Measurements from ENCODE around the gene SRGAP2B. TPM values are rescaled to one million over a fixed set of nuclear protein-coding genes. Genes with fewer than 3 reads are reported as not detected.
"Not testable (repeated sequence)": the region's sequence is repeated elsewhere in the genome, so short reads cannot be mapped to it uniquely, and the experiment has no call there.

SRGAP2B gene
- total RNA-seq, 2 donors from 2014 or later = 16.2 to 22.5 TPM

- ATAC-seq (ENCODE audit: insufficient number of reproducible peaks, low FRiP score, low read depth); H3K9me3 ChIP-seq; H3K36me3 ChIP-seq; H3K27me3 ChIP-seq (replicated peaks; ENCODE audit: insufficient read depth); H3K4me3 ChIP-seq; H3K4me1 ChIP-seq (ENCODE audit: control insufficient read depth in 1 of 2, low read depth in 2 of 2); DNase-seq (ENCODE audit: low spot score): not testable (repeated sequence)
- H3K27ac ChIP-seq = peak overlapping the region in 1 of 2 donors; percentile 60
These were observed 172.3 kb downstream of the SRGAP2B start for GRCh38 chr1:144922785-144923184.

DNA sequence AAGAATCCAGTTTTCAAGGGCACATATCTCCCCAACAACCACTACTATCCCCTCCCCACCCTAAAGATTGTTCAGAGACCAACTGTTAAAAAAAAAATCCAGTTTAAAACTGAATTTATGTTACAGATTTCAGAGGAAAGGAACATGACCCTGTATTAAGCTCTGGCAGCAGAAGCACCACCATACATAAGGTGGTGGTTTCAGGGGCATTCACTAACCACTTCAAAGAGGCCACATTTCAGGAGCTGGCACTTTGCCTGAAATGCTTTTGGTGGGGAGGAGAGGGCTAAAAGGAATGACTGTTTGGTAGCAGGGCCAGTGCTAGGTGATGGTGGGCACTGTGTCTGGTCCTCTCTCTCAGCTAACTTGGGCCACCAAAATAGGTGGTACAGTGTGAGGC lies 176.0 kb downstream of the SRGAP2B start:
- H3K36me3 ChIP-seq; H3K4me1 ChIP-seq (ENCODE audit: control insufficient read depth in 1 of 2, low read depth in 2 of 2); ATAC-seq (ENCODE audit: insufficient number of reproducible peaks, low FRiP score, low read depth); H3K4me3 ChIP-seq; H3K9me3 ChIP-seq; DNase-seq (ENCODE audit: low spot score); H3K27me3 ChIP-seq (replicated peaks; ENCODE audit: insufficient read depth); H3K27ac ChIP-seq: not testable (repeated sequence)

DNA sequence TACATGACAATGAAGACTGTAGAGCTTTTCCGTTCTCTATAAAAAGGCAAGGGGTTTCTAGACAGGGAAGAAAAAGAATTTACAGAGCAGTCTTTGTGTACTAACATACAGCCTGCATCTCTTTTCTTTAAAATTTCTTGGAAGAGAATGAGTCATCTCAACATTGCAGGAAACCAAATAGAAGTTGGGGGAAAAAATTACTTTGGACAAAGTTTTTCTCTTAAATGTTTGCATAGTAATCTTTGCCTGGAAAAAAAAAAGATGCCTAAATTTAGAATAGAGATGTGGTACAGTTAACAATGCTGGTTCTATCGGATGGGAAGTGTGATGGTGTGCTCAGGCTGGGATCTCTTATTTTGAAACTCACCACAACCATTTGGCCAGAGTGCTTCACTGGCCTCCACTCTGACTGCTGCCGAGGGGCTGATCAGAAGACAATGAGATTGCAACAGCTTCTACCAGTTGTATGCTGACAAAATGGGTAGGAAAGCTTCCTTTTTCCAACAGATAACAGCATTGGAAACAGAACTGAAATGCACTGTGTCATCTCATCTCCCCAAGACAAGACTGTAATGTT lies 177.0 kb downstream of the SRGAP2B start:
- not testable (repeated sequence) for H3K4me1 ChIP-seq (ENCODE audit: control insufficient read depth in 1 of 2, low read depth in 2 of 2); H3K27me3 ChIP-seq (replicated peaks; ENCODE audit: insufficient read depth); H3K4me3 ChIP-seq; ATAC-seq (ENCODE audit: insufficient number of reproducible peaks, low FRiP score, low read depth); DNase-seq (ENCODE audit: low spot score); H3K27ac ChIP-seq; H3K9me3 ChIP-seq; H3K36me3 ChIP-seq

DNA sequence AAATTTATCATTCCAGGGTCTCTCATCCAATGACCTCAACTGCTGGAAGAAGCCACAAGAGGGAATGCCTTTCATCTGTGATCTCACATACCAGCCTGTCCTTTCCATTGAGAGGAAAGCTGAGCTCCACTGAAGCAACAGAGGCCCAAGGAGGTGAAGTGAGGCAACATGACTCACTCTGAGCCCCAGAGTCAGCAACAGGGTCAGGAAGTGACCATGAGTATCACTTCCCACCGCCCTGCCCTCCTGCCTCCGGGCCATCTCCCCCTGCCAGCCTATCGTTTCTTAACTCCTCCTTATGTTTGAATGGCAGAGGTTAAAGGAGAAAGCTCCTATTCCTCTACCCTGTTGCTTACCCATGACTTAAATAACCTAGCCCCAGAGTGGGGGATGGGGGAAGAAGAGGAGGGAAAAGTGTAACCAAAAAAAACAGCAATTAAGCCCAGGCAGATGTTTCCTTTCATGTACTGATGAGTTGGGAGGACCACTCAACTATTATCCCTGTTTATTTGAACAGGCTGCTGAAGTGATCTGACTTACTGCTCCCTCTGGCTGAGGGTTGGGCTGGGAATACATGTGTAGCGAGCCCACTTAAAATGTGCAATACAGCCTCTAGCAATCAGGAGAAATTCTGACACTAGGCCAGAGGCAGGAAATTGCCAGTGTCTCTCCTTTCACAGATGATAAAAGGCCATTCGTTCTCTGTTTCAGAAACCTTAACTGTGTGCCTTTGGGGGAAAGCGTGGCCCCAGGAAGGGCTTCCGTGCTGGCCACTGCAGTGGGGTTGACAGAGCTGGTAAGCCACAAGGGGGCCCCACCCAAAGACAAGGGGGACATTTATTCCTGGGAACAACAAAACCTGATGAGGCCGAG lies 177.7 kb downstream of the SRGAP2B start:
- ATAC-seq (ENCODE audit: insufficient number of reproducible peaks, low FRiP score, low read depth); DNase-seq (ENCODE audit: low spot score); H3K4me1 ChIP-seq (ENCODE audit: control insufficient read depth in 1 of 2, low read depth in 2 of 2); H3K27ac ChIP-seq; H3K27me3 ChIP-seq (replicated peaks; ENCODE audit: insufficient read depth); H3K36me3 ChIP-seq; H3K9me3 ChIP-seq; H3K4me3 ChIP-seq: not testable (repeated sequence)

DNA sequence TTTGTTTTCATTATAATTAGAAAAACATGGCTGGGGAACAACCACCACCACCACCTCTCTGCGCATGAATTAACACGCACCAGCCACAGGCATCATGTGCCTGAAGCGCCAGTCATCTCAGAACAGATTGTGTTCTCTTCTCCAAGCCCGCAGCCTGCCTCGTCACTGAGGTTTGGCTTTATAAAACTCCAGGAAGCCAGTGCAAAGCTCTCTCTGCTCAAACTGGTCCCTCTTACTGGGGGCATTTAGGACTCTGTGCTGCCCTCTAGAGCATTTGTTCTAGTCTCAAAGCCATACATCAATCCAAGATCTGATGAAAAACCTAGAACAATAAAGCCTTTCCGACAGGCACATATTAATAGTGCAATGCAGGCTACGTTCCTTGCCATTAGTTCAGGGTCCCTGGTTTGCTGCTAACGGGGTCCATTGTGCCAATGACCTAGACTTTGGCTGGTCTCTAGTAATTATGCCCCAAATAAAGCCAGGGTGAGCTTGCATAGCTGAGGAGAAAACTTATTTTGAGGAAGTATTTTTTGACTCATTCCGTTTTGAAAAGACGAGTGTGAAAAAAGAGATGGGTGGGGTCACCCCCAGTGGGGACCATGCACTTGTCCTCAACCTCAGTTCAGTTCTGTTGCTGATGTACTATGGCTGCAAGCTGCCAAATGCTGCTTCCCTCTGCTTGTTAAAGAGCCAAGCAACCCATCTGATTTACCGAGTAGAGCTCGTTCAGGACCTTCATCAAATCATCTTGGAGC lies 181.0 kb downstream of the SRGAP2B start:
- H3K27me3 ChIP-seq (replicated peaks; ENCODE audit: insufficient read depth); H3K9me3 ChIP-seq; H3K36me3 ChIP-seq; H3K4me3 ChIP-seq; DNase-seq (ENCODE audit: low spot score); H3K27ac ChIP-seq; H3K4me1 ChIP-seq (ENCODE audit: control insufficient read depth in 1 of 2, low read depth in 2 of 2); ATAC-seq (ENCODE audit: insufficient number of reproducible peaks, low FRiP score, low read depth): not testable (repeated sequence)

GRCh38 chr1:144913458-144913857 lies 181.7 kb downstream of the SRGAP2B start:
- DNase-seq (ENCODE audit: low spot score); H3K27ac ChIP-seq; ATAC-seq (ENCODE audit: insufficient number of reproducible peaks, low FRiP score, low read depth); H3K27me3 ChIP-seq (replicated peaks; ENCODE audit: insufficient read depth); H3K4me1 ChIP-seq (ENCODE audit: control insufficient read depth in 1 of 2, low read depth in 2 of 2); H3K9me3 ChIP-seq; H3K4me3 ChIP-seq; H3K36me3 ChIP-seq: not testable (repeated sequence)

- not testable (repeated sequence) for DNase-seq (ENCODE audit: low spot score); H3K9me3 ChIP-seq; H3K27me3 ChIP-seq (replicated peaks; ENCODE audit: insufficient read depth); H3K36me3 ChIP-seq; H3K4me3 ChIP-seq; ATAC-seq (ENCODE audit: insufficient number of reproducible peaks, low FRiP score, low read depth); H3K4me1 ChIP-seq (ENCODE audit: control insufficient read depth in 1 of 2, low read depth in 2 of 2); H3K27ac ChIP-seq
These were observed 184.4 kb downstream of the SRGAP2B start for GRCh38 chr1:144910729-144911128.

GRCh38 chr1:144900841-144901240 lies 194.3 kb downstream of the SRGAP2B start:
- not testable (repeated sequence) for ATAC-seq (ENCODE audit: insufficient number of reproducible peaks, low FRiP score, low read depth); DNase-seq (ENCODE audit: low spot score); H3K9me3 ChIP-seq; H3K27me3 ChIP-seq (replicated peaks; ENCODE audit: insufficient read depth); H3K4me1 ChIP-seq (ENCODE audit: control insufficient read depth in 1 of 2, low read depth in 2 of 2); H3K36me3 ChIP-seq; H3K4me3 ChIP-seq; H3K27ac ChIP-seq

DNA sequence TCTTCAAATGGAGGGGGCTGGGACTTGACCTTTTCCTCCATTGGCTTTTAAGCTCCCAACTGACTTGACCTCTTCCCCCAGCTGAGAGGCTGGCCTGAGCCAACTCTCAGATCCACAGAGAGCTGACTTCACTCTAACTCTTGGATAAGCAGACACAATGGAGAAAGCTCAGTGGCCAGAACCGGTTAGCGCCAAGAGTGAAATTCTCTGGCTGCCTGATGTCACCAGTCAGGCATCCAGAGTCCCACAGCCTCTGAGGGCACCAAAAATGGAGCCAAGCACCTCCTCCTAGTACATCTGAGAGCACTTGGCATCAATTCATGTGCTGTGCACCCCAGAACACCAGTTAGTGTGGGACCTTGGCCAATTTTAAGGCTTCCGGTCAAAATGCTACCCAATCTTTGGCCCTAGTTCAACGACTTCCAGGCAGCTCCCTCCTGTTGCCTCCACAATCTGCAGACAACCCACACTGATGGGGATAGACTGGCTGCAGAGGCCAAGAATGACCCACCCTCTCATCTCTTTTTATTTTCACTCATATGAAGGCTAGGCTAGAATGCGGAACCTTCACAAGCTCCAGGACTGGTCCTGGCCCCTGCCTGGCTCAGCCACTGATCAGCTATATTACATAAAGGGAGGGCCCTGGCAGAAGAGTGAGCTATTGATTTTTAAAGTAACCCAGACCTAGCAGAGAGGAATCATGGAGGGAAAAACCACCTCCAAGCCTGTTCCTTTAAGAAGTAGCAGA lies 200.5 kb downstream of the SRGAP2B start:
- not testable (repeated sequence) for H3K27me3 ChIP-seq (replicated peaks; ENCODE audit: insufficient read depth)
- peak; percentile 96 for ATAC-seq (ENCODE audit: insufficient number of reproducible peaks, low FRiP score, low read depth)

GRCh38 chr1:144893710-144894438 lies 201.3 kb downstream of the SRGAP2B start:
- ATAC-seq (ENCODE audit: insufficient number of reproducible peaks, low FRiP score, low read depth); H3K4me3 ChIP-seq: not testable (repeated sequence)

More for the DNA sequence above, 200.5 kb downstream of the SRGAP2B start:
- H3K4me1 ChIP-seq (ENCODE audit: control insufficient read depth in 1 of 2, low read depth in 2 of 2); H3K36me3 ChIP-seq; H3K9me3 ChIP-seq; H3K4me3 ChIP-seq; DNase-seq (ENCODE audit: low spot score); H3K27ac ChIP-seq: not testable (repeated sequence)

DNA sequence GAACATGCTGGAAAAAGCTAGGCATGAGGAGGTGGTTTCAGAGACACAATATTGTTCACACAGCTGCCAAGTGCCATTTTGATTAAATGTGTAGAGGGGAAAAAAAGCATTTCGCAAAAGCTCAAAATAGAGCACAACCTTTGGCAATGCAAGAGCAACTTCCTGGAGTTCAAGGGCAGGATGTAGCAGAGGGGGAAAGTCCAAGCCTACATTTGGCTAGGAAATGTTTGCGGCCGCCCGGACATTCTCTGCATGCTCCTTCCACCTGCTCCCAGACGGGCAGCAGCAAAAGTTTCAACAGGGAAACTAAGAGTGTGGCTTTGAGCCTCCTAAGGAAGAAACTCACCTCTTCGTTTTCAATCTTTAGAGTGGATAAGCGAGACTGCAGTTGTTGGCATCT lies 202.1 kb downstream of the SRGAP2B start:
- ATAC-seq (ENCODE audit: insufficient number of reproducible peaks, low FRiP score, low read depth) = not testable (repeated sequence)

More at GRCh38 chr1:144893710-144894438, 201.3 kb downstream of the SRGAP2B start:
- H3K27me3 ChIP-seq (replicated peaks; ENCODE audit: insufficient read depth); H3K36me3 ChIP-seq; H3K4me1 ChIP-seq (ENCODE audit: control insufficient read depth in 1 of 2, low read depth in 2 of 2); H3K27ac ChIP-seq; H3K9me3 ChIP-seq; DNase-seq (ENCODE audit: low spot score): not testable (repeated sequence)

More for the DNA sequence above, 202.1 kb downstream of the SRGAP2B start:
- not testable (repeated sequence) for H3K4me1 ChIP-seq (ENCODE audit: control insufficient read depth in 1 of 2, low read depth in 2 of 2); H3K9me3 ChIP-seq; H3K27me3 ChIP-seq (replicated peaks; ENCODE audit: insufficient read depth); H3K4me3 ChIP-seq; DNase-seq (ENCODE audit: low spot score); H3K36me3 ChIP-seq; H3K27ac ChIP-seq
